GM12874 (cell line): ENCODE data around the gene ADAMTSL5.

ENCODE experiments used
- TF ChIP-seq, protein P1 (sequence below): IDR thresholded peaks from 2 replicates; pipeline ENCODE4 v1.5.1; 2011; ENCODE audit warnings: low read depth, mild to moderate bottlenecking, control low read depth, low read length, moderate library complexity; ENCODE audit not compliant: insufficient read depth

ADAMTSL5 gene

DNA sequence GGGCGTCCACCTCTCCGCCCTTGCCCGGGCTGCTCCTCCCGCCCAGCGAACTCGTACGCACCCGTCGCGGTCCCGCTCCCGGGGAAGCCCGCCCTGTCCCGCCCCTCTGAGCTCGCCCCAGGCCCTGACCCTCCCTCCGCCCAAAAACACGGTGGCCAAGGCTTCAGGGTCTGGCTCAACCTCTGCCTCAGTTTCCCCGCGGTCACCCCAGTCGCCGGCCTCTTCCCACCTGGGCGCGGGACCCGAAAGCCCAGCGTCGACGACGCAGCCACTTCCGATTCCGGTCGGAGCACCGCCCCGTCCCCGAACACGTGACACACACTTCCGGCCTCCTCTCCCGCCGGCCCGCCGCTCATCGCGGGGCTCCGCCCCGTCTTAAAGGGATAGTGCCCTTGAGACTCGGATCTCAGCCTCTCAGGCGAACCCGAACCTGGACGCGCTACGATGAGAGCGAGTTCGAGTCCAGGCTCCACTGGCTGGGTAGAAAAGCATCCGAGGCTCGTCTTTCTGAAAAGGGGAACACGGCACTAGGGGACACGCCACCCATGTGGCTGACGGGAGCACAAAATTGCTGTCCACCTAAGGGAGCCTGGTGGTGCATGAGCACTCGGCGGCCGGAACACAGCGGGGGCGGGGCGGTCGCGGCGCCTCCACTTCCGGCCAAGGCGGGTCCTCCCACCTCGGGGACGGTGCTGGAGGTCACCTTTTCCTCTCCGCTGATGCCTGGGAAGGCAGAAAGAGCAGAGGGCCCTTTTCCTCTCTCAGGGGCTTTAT is 33.7 kb downstream of the ADAMTSL5 start, which contains the start of gene C19orf25:
C19orf25 (minus strand) TSS at position 282 of the 774 bp plus-strand sequence. CDS start 312 bp downstream, outside the sequence.
- TF ChIP-seq, protein P1, sequence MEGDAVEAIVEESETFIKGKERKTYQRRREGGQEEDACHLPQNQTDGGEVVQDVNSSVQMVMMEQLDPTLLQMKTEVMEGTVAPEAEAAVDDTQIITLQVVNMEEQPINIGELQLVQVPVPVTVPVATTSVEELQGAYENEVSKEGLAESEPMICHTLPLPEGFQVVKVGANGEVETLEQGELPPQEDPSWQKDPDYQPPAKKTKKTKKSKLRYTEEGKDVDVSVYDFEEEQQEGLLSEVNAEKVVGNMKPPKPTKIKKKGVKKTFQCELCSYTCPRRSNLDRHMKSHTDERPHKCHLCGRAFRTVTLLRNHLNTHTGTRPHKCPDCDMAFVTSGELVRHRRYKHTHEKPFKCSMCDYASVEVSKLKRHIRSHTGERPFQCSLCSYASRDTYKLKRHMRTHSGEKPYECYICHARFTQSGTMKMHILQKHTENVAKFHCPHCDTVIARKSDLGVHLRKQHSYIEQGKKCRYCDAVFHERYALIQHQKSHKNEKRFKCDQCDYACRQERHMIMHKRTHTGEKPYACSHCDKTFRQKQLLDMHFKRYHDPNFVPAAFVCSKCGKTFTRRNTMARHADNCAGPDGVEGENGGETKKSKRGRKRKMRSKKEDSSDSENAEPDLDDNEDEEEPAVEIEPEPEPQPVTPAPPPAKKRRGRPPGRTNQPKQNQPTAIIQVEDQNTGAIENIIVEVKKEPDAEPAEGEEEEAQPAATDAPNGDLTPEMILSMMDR = no peak

GRCh38 chr19:1475751-1476437 is 36.9 kb downstream of the ADAMTSL5 start:
- TF ChIP-seq, protein P1 = no peak

DNA sequence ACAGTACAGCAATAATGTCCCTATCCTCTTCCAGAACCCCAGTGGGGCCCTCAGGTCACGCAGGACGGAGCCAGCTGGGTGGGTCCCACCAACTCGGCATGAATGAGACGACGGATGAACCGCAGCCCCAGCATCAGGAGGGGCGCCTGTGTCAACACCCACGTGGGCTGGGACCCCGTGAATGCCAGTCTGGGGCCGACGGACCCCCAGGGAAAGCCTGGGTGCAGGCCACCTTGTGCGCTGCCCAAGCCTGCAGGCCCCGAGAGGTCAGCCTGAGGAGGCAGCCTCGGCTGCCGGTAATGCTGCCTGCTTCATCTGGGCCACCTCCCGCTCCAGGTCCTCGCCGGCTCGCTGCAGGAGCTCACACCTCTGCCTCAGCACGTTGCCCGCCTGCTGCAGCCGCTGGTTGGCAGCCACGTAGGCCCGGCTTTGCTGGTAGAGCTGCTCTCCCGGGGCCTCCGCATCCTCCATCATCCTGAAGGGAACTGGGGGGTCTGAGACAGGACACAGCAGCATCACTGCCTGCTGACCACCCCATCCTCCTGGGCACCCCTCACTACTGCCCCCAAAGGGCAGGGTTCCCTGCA is 38.0 kb downstream of the ADAMTSL5 start:
- TF ChIP-seq, protein P1 = no peak

- TF ChIP-seq, protein P1 = no peak
Observed at GRCh38 chr19:1474011-1474764, 38.6 kb downstream of the ADAMTSL5 start.

DNA sequence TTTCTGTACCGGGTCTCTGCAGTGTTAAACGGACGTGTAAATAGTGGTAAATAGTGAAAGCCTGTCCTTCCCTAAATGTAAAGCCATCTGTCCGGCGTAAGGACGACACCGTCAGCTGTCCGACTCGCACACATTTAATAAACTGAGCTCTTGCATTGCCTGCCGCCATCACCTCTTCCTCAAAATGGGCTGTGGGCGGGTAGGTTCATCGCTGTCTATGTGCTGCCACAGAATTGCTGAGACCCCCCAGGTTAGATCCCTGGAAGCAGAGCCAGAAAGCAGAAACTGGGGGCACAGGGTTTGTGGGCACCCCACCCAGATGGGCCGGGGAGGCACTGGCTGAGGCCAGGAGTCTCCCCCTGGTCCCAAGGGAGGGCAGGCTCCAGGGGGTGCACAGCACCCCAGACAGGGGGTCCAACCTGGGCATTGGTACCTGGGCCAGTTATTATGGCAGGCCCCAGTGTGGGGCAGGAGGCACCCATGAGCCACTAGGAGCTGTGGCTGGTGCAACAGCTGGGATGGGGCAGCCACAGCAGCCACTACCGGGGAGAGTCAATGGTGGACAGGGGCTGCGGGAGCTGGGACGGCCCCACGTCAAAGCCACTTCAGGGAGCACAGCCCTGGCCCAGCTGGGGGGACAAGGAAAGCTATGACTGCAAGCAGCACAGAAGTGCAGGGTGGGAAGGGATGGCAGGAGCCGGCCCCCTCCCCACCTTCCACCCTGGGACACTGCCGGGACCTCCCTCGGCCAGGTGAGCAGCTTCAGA is 39.6 kb downstream of the ADAMTSL5 start:
- TF ChIP-seq, protein P1 = no peak

- TF ChIP-seq, protein P1 = no peak
Observed at GRCh38 chr19:1472231-1473084, 40.4 kb downstream of the ADAMTSL5 start.
